PC-3 (cell line): ENCODE results near the gene DLL4. TPM values are rescaled to one million over a fixed set of nuclear protein-coding genes. Genes with fewer than 3 reads are reported as not detected.

Source experiments
- ATAC-seq: fragments of 200-7000 bp; cut with Tn5 transposase; 2 replicates; pipeline ENCODE4 v1.9.1; 2020; ENCODE audit warnings: mild to moderate bottlenecking, moderate library complexity
- BruUV-seq: library from RNA; stranded (reverse); fragments of 400-500 nt; replicated peaks from 2 replicates; lab custom pipeline; 2021; lab: Mats Ljungman, UMichigan
- CTCF ChIA-PET: fragments of 300-600 bp; sonication (Branson Sonifier 250); formaldehyde crosslinking; loops from one replicate; lab custom pipeline; 2022; ENCODE audit warnings: antibody characterized with exemption; lab: Charles Lee
- POLR2A ChIA-PET: fragments of 300-600 bp; sonication (Branson Sonifier 250); formaldehyde crosslinking; loops from one replicate; lab custom pipeline; 2022; ENCODE audit warnings: antibody characterized with exemption; ENCODE audit not compliant: unreplicated experiment; lab: Charles Lee
- DNase-seq: peaks from one replicate; pipeline ENCODE4 v3.0.0-alpha.2; 2015
- H2AFZ ChIP-seq: fragments of 300-600 bp; sonication (generic); 2 replicates; pipeline ENCODE4 v1.6.0; 2016; ENCODE audit warnings: antibody characterized with exemption, low read length
- H3F3A ChIP-seq: fragments of 300-600 bp; sonication (generic); one replicate; pipeline ENCODE4 v1.6.0; 2017; ENCODE audit warnings: antibody characterized with exemption, low read length, control low read depth, mild to moderate bottlenecking; ENCODE audit not compliant: unreplicated experiment
- H3K27ac ChIP-seq: fragments of 300-600 bp; sonication (generic); 2 replicates; pipeline ENCODE4 v1.5.1; 2016; ENCODE audit warnings: mild to moderate bottlenecking, low read length
- H3K27me3 ChIP-seq: fragments of 300-600 bp; sonication (generic); 2 replicates; pipeline ENCODE4 v1.6.1; 2016; ENCODE audit warnings: low read length, mixed read lengths
- H3K36me3 ChIP-seq: fragments of 300-600 bp; sonication (generic); 2 replicates; pipeline ENCODE4 v1.6.1; 2016; ENCODE audit warnings: low read depth, mixed run types, low read length, mixed read lengths
- H3K4me1 ChIP-seq: fragments of 300-600 bp; sonication (generic); 2 replicates; pipeline ENCODE4 v1.5.1; 2016; ENCODE audit warnings: low read length; ENCODE audit not compliant: insufficient read depth
- H3K4me2 ChIP-seq: fragments of 300-600 bp; sonication (generic); 2 replicates; pipeline ENCODE4 v1.6.0; 2016; ENCODE audit warnings: low read length
- H3K4me3 ChIP-seq: fragments of 300-600 bp; sonication (generic); 2 replicates; pipeline ENCODE4 v1.5.1; 2016; ENCODE audit warnings: mild to moderate bottlenecking, low read length, mixed read lengths
- H3K79me2 ChIP-seq: fragments of 300-600 bp; sonication (generic); 2 replicates; pipeline ENCODE4 v1.6.1; 2017; ENCODE audit warnings: low read length, mixed read lengths
- H3K9ac ChIP-seq: fragments of 300-600 bp; sonication (generic); 2 replicates; pipeline ENCODE4 v1.6.0; 2016; ENCODE audit warnings: mild to moderate bottlenecking, low read length
- H3K9me2 ChIP-seq: fragments of 300-600 bp; sonication (generic); replicated peaks from 2 replicates; pipeline ENCODE4 v1.6.1; 2016; ENCODE audit warnings: mixed run types, low read length, mixed read lengths
- H3K9me3 ChIP-seq: fragments of 300-600 bp; sonication (generic); 2 replicates; pipeline ENCODE4 v1.6.1; 2016; ENCODE audit warnings: low read length, mixed read lengths
- H4K20me1 ChIP-seq: fragments of 300-600 bp; sonication (generic); 2 replicates; pipeline ENCODE4 v1.6.1; 2016; ENCODE audit warnings: low read length, mixed read lengths
- CTCF ChIP-seq: fragments of 300-600 bp; sonication (generic); conservative IDR thresholded peaks from 2 replicates; pipeline ENCODE4 v1.5.1; 2017; ENCODE audit warnings: antibody characterized with exemption, low read depth, mild to moderate bottlenecking, low read length
- EZH2 ChIP-seq: fragments of 300-600 bp; sonication (generic); IDR thresholded peaks from one replicate; pipeline ENCODE4 v1.6.1; 2017; ENCODE audit warnings: antibody characterized with exemption, mild to moderate bottlenecking, low read length; ENCODE audit not compliant: unreplicated experiment
- EZH2phosphoT487 ChIP-seq: fragments of 300-600 bp; sonication (generic); IDR thresholded peaks from 2 replicates; pipeline ENCODE4 v1.6.1; 2018; ENCODE audit warnings: mild to moderate bottlenecking, antibody characterized with exemption, low read length, borderline replicate concordance
- intact Hi-C: fragments of 100-400 bp; cut with micrococcal nuclease; formaldehyde crosslinking; loops from 2 replicates; pipeline ENCODE4 v1.9.0; 2023
- total RNA-seq: library from RNA; depleted of rRNA; stranded (reverse); fragments of >200 nt; gene quantifications from 2 replicates; pipeline ENCODE4 v1.2.3, GENCODE V29; 2014

DLL4 gene
- total RNA-seq, 1 experiment from 2014 or later: 2.2 TPM

- Histone ChIP-seq H3K9me3 (no peaks in the 10 kb centered on the region), H3K4me2 (no peak overlapping the region), H4K20me1 (no peaks in the 10 kb centered on the region), H3K4me1 (peaks cover 14% of the 10 kb centered on the region), H3K9me2 (no peaks in the 10 kb centered on the region), H3F3A (no peaks in the 10 kb centered on the region), H3K79me2 (no peaks in the 10 kb centered on the region), H3K9ac (no peak overlapping the region), H2AFZ (no peak overlapping the region), H3K27me3 (no peaks in the 10 kb centered on the region), H3K36me3 (no peaks in the 10 kb centered on the region), H3K4me3 (no peak overlapping the region), H3K27ac (no peak overlapping the region)
- BruUV-seq: no TSS peak
- CTCF ChIA-PET: interaction anchor here (0.8 to 1.2 kb wide), 3 partner anchors 10 to 24 kb away, joined by 3 to 4 read pairs (median 4); partner anchors contain the start of gene VPS18
- ATAC-seq: no peak
- TF ChIP-seq CTCF (no peak), EZH2phosphoT487 (no peak), EZH2 (no peak)
- no peak for DNase-seq
- intact Hi-C loops: no loop called here
- POLR2A ChIA-PET: no interaction called here
Observed at GRCh38 chr15:40881351-40881750, 47.8 kb upstream of the DLL4 start.

- no TSS peak for BruUV-seq
- peaks cover 1% of the 10 kb centered on the region; the same call in 1 of the 2 replicates for H3K4me1 ChIP-seq
- H3K9me2 ChIP-seq: no peaks in the 10 kb centered on the region
- H3F3A ChIP-seq: no peaks in the 10 kb centered on the region
- H4K20me1 ChIP-seq: no peaks in the 10 kb centered on the region
- DNase-seq (no peak), ATAC-seq (no peak)
- H3K9me3 ChIP-seq: no peaks in the 10 kb centered on the region
- ChIA-PET POLR2A (no interaction called here), CTCF (no interaction called here)
- H3K27ac ChIP-seq: no peak overlapping the region
- no peak overlapping the region for H2AFZ ChIP-seq
- no peaks in the 10 kb centered on the region for H3K27me3 ChIP-seq
- TF ChIP-seq EZH2phosphoT487 (no peak), CTCF (no peak), EZH2 (no peak)
- no peak overlapping the region for H3K9ac ChIP-seq
- H3K4me3 ChIP-seq: no peak overlapping the region
- no peaks in the 10 kb centered on the region for H3K79me2 ChIP-seq
- intact Hi-C loops: no loop called here
- no peaks in the 10 kb centered on the region for H3K36me3 ChIP-seq
- H3K4me2 ChIP-seq: no peak overlapping the region
Observed at GRCh38 chr15:40886586-40886985, 42.6 kb upstream of the DLL4 start.

- DNase-seq: no peak
- H4K20me1 ChIP-seq: no peaks in the 10 kb centered on the region
- no peak overlapping the region for H2AFZ ChIP-seq
- no peaks in the 10 kb centered on the region for H3K9me3 ChIP-seq
- H3K4me2 ChIP-seq: no peak overlapping the region
- no peak for ATAC-seq
- no peaks in the 10 kb centered on the region for H3F3A ChIP-seq
- H3K36me3 ChIP-seq: no peaks in the 10 kb centered on the region
- H3K27ac ChIP-seq: no peak overlapping the region
- peaks cover 8% of the 10 kb centered on the region; the same call in 1 of the 2 replicates for H3K4me1 ChIP-seq
- intact Hi-C loops: no loop called here
- no TSS peak for BruUV-seq
- TF ChIP-seq EZH2 (no peak), CTCF (no peak), EZH2phosphoT487 (no peak)
- H3K27me3 ChIP-seq: no peaks in the 10 kb centered on the region
- H3K9ac ChIP-seq: no peak overlapping the region
- ChIA-PET CTCF (interaction anchor here (0.6 kb wide), 1 partner anchor 31 kb away, joined by 7 read pairs; no protein-coding TSS in a partner anchor), POLR2A (no interaction called here)
- H3K9me2 ChIP-seq: no peaks in the 10 kb centered on the region
- no peak overlapping the region for H3K4me3 ChIP-seq
- H3K79me2 ChIP-seq: no peaks in the 10 kb centered on the region
Observed at GRCh38 chr15:40889112-40889511, 40.0 kb upstream of the DLL4 start.
